Measurements from ENCODE around the gene CLDN7. TPM values are rescaled to one million over a fixed set of nuclear protein-coding genes. Genes with fewer than 3 reads are reported as not detected.
A peak's percentile ranks its signal among the peaks of the same experiment; 100 is the strongest.

The CLDN7 gene
- total RNA-seq, 1 donor from 2014 or later: 1.8 TPM

DNA sequence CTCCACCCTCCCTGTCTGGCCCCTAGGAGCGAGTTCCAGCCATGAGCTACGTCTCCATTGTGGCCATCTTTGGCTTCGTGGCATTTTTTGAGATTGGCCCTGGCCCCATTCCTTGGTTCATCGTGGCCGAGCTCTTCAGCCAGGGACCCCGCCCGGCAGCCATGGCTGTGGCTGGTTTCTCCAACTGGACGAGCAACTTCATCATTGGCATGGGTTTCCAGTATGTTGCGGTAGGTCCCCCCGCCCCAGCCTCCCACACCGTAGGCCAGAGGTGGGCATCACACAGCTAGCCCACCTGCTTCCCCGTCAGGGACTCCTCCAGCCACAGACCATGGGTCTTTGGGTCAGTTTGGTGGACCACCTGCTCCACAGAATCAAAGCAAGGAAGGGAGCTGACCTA lies 23.4 kb upstream of the CLDN7 start:
- CTCF ChIA-PET: interaction anchor here (1.6 kb wide), 1 partner anchor 11 kb away, joined by 5 read pairs; no protein-coding TSS in a partner anchor
- Mint-ChIP-seq H3K27me3 (peaks cover 39% of the 10 kb centered on the region), H3K9me3 (no peaks in the 10 kb centered on the region), H3K27ac (no peak overlapping the region), H3K4me1 (peaks cover 10% of the 10 kb centered on the region), H3K4me3 (no peak overlapping the region), H3K36me3 (ENCODE audit: low read depth) (no peaks in the 10 kb centered on the region)
- POLR2A ChIA-PET: interaction anchor here (0.5 to 1.0 kb wide), 2 partner anchors 20 to 22 kb away, joined by 3 to 12 read pairs; partner anchors contain the start of gene EIF5A
- DNase-seq: no peak
- intact Hi-C loops (cut with micrococcal nuclease): no loop called here
- TF ChIP-seq, protein P1, sequence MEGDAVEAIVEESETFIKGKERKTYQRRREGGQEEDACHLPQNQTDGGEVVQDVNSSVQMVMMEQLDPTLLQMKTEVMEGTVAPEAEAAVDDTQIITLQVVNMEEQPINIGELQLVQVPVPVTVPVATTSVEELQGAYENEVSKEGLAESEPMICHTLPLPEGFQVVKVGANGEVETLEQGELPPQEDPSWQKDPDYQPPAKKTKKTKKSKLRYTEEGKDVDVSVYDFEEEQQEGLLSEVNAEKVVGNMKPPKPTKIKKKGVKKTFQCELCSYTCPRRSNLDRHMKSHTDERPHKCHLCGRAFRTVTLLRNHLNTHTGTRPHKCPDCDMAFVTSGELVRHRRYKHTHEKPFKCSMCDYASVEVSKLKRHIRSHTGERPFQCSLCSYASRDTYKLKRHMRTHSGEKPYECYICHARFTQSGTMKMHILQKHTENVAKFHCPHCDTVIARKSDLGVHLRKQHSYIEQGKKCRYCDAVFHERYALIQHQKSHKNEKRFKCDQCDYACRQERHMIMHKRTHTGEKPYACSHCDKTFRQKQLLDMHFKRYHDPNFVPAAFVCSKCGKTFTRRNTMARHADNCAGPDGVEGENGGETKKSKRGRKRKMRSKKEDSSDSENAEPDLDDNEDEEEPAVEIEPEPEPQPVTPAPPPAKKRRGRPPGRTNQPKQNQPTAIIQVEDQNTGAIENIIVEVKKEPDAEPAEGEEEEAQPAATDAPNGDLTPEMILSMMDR (IDR thresholded peaks at IDR 0.05): no peak
- no peak for ATAC-seq (ENCODE audit: low read depth)

- CTCF ChIA-PET: interaction anchor here (4.5 kb wide), 1 partner anchor 11 kb away, joined by 38 read pairs; no protein-coding TSS in a partner anchor
- peaks cover 35% of the 10 kb centered on the region for H3K27me3 Mint-ChIP-seq
Observed at GRCh38 chr17:7284911-7285310, 22.6 kb upstream of the CLDN7 start.

GRCh38 chr17:7283471-7284216 lies 21.4 kb upstream of the CLDN7 start:
- TF ChIP-seq, protein P1 (IDR thresholded peaks at IDR 0.05): no peak
- peaks cover 33% of the 10 kb centered on the region for H3K27me3 Mint-ChIP-seq
- ChIA-PET CTCF (interaction anchor here (1.0 to 4.5 kb wide), 3 partner anchors 13 to 277 kb away, joined by 3 to 38 read pairs (median 4); no protein-coding TSS in a partner anchor), POLR2A (interaction anchor here (1.3 kb wide), 1 partner anchor 403 kb away, joined by 4 read pairs; the partner anchor contains the start of gene TP53)
- H3K36me3 Mint-ChIP-seq (ENCODE audit: low read depth): no peaks in the 10 kb centered on the region
- H3K9me3 Mint-ChIP-seq: no peaks in the 10 kb centered on the region
- ATAC-seq (ENCODE audit: low read depth) (no peak), DNase-seq (no peak)
- H3K4me1 Mint-ChIP-seq: peaks cover 14% of the 10 kb centered on the region
- no peak overlapping the region for H3K4me3 Mint-ChIP-seq
- H3K27ac Mint-ChIP-seq: no peak overlapping the region
- intact Hi-C loops (cut with micrococcal nuclease): loop anchor here (5.0 kb wide), 1 partner anchor 236 kb away; no protein-coding TSS in a partner anchor

More at GRCh38 chr17:7284911-7285310, 22.6 kb upstream of the CLDN7 start:
- POLR2A ChIA-PET: no interaction called here
- intact Hi-C loops (cut with micrococcal nuclease): loop anchor here (5.0 kb wide), 1 partner anchor 238 kb away; no protein-coding TSS in a partner anchor
- TF ChIP-seq, protein P1 (IDR thresholded peaks at IDR 0.05): no peak
- Mint-ChIP-seq H3K4me1 (peaks cover 14% of the 10 kb centered on the region), H3K4me3 (no peak overlapping the region), H3K27ac (no peak overlapping the region), H3K9me3 (no peaks in the 10 kb centered on the region), H3K36me3 (ENCODE audit: low read depth) (no peaks in the 10 kb centered on the region)
- DNase-seq (no peak), ATAC-seq (ENCODE audit: low read depth) (no peak)

DNA sequence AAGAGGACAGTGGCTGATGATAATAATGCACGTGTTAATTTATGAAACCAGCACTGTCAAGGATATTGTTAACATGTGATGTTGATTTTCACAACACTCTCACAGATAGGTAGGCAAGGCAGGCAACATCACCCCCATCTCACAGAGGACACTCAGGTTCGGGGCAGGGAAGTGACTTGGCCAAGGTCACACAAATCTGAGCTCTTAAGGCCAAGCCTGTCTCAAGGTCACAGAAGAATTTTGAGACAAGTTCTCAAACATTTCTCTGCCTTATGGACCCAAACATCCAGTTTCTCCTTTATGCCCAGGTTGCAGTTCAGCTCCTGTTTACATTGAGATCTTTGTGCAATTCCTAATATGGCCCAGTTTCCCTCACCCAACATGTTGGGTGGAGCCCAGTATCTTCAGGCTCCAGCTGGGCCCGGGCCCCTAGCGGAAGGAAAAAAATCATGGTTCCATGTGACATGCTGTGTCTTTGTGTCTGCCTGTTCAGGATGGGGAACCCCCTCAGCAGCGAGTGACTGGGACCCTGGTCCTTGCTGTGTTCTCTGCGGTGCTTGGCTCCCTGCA lies 20.6 kb upstream of the CLDN7 start:
- DNase-seq: no peak
- H3K4me3 Mint-ChIP-seq: peak overlapping the region; percentile 19
- no peaks in the 10 kb centered on the region for H3K9me3 Mint-ChIP-seq
- no peaks in the 10 kb centered on the region for H3K36me3 Mint-ChIP-seq (ENCODE audit: low read depth)
- intact Hi-C loops (cut with micrococcal nuclease): loop anchor here (5.0 kb wide), 1 partner anchor 236 kb away; no protein-coding TSS in a partner anchor
- peak overlapping the region; percentile 50 for H3K27ac Mint-ChIP-seq
- peaks cover 14% of the 10 kb centered on the region for H3K4me1 Mint-ChIP-seq
- ChIA-PET CTCF (interaction anchor here (1.0 to 4.5 kb wide), 4 partner anchors 13 to 278 kb away, joined by 3 to 38 read pairs (median 6); no protein-coding TSS in a partner anchor), POLR2A (interaction anchor here (1.0 to 2.2 kb wide), 5 partner anchors 47 to 404 kb away, joined by 4 to 9 read pairs (median 5); partner anchors contain the start of genes ACAP1, NEURL4 and TP53)
- TF ChIP-seq, protein P1 (IDR thresholded peaks at IDR 0.05): no peak
- peaks cover 27% of the 10 kb centered on the region for H3K27me3 Mint-ChIP-seq
- no peak for ATAC-seq (ENCODE audit: low read depth)

All from activated B cell treated with CpG ODN at 0.5 μM for 24 hours (primary cell).